GM12892 (cell line): ENCODE data around the gene ANK2.

Experiments
- POLR2A ChIP-seq: IDR thresholded peaks from 2 replicates; pipeline ENCODE4 v1.6.1; 2011; ENCODE audit warnings: low read depth, low read length, control low read depth
- POLR2AphosphoS5 ChIP-seq: IDR thresholded peaks from 2 replicates; pipeline ENCODE4 v1.6.1; 2011; ENCODE audit warnings: low read depth, low read length, control low read depth
- TAF1 ChIP-seq: IDR thresholded peaks from 2 replicates; pipeline ENCODE4 v1.6.1; 2011; ENCODE audit warnings: low read depth, mild to moderate bottlenecking, control low read depth, low read length, borderline replicate concordance

GRCh38 chr4:113170805-113171468 lies 121.5 kb downstream of the ANK2 start:
- TF ChIP-seq POLR2A (no peak), POLR2AphosphoS5 (no peak), TAF1 (no peak)
